DND-41 (cell line): Measurements from ENCODE around the gene DUSP7.
A peak's percentile ranks its signal among the peaks of the same experiment; 100 is the strongest.

ENCODE experiments used
- ATAC-seq: fragments of 200-7000 bp; cut with Tn5 transposase; 3 replicates; pipeline ENCODE4 v1.9.1; 2021; ENCODE audit warnings: low read depth; ENCODE audit not compliant: insufficient read depth
- DNase-seq: peaks from one replicate; pipeline ENCODE4 v3.0.0-alpha.2; 2020
- H2AFZ ChIP-seq: 2 replicates; pipeline ENCODE4 v1.6.0; 2012; ENCODE audit warnings: low read depth, low read length
- H3K27ac ChIP-seq: 2 replicates; pipeline ENCODE4 v1.5.1; 2012; ENCODE audit warnings: low read length, inconsistent platforms
- H3K27me3 ChIP-seq: fragments of 200-600 bp; sonication (generic); 2 replicates; pipeline ENCODE4 v1.6.0; 2012; ENCODE audit warnings: low read length, mild to moderate bottlenecking, inconsistent platforms; ENCODE audit not compliant: insufficient read depth, poor library complexity
- H3K36me3 ChIP-seq: 2 replicates; pipeline ENCODE4 v1.5.1; 2012; ENCODE audit warnings: low read length, inconsistent platforms; ENCODE audit not compliant: insufficient read depth
- H3K4me1 ChIP-seq: 2 replicates; pipeline ENCODE4 v1.5.1; 2012; ENCODE audit warnings: mild to moderate bottlenecking, low read length; ENCODE audit not compliant: insufficient read depth
- H3K4me2 ChIP-seq: 2 replicates; pipeline ENCODE4 v1.6.0; 2012; ENCODE audit warnings: mild to moderate bottlenecking, moderate library complexity, low read length, inconsistent platforms; ENCODE audit not compliant: insufficient read depth
- H3K4me3 ChIP-seq, 2 experiments: fragments of 200-600 bp in 1 of 2; shearing (Covaris generic) in 1 of 2; 2 replicates each; pipeline ENCODE4 v1.5.1; 2012 to 2016; ENCODE audit warnings: inconsistent platforms in 2 of 2, low read length in 2 of 2, mild to moderate bottlenecking in 2 of 2, low read depth in 1 of 2, moderate library complexity in 1 of 2
- H3K79me2 ChIP-seq: 2 replicates; pipeline ENCODE4 v1.6.0; 2012; ENCODE audit warnings: low read length, inconsistent platforms; ENCODE audit not compliant: insufficient read depth
- H3K9ac ChIP-seq: 2 replicates; pipeline ENCODE4 v1.6.0; 2012; ENCODE audit warnings: low read depth, mild to moderate bottlenecking, inconsistent platforms, low read length, moderate library complexity
- H3K9me3 ChIP-seq: 2 replicates; pipeline ENCODE4 v1.5.1; 2012; ENCODE audit warnings: low read length, moderate library complexity, mild to moderate bottlenecking, inconsistent platforms; ENCODE audit not compliant: insufficient read depth, severe bottlenecking
- H4K20me1 ChIP-seq: 2 replicates; pipeline ENCODE4 v1.6.0; 2012; ENCODE audit warnings: low read length; ENCODE audit not compliant: insufficient read depth
- EZH2 ChIP-seq: IDR thresholded peaks from 3 replicates; pipeline ENCODE4 v1.6.1; 2012; ENCODE audit warnings: borderline replicate concordance, low read depth, mild to moderate bottlenecking, moderate library complexity, low read length, inconsistent platforms; ENCODE audit not compliant: severe bottlenecking
- TF ChIP-seq, protein P1 (sequence below): IDR thresholded peaks from 2 replicates; pipeline ENCODE4 v1.5.1; 2012; ENCODE audit warnings: borderline replicate concordance, low read length, moderate library complexity, mild to moderate bottlenecking; ENCODE audit not compliant: poor library complexity, severe bottlenecking; ENCODE audit errors: extremely low read depth

The DUSP7 gene

GRCh38 chr3:52002748-52003147 is 53.6 kb downstream of the DUSP7 start:
- H4K20me1 ChIP-seq: no peaks in the 10 kb centered on the region
- TF ChIP-seq EZH2: no peak
- TF ChIP-seq, protein P1, sequence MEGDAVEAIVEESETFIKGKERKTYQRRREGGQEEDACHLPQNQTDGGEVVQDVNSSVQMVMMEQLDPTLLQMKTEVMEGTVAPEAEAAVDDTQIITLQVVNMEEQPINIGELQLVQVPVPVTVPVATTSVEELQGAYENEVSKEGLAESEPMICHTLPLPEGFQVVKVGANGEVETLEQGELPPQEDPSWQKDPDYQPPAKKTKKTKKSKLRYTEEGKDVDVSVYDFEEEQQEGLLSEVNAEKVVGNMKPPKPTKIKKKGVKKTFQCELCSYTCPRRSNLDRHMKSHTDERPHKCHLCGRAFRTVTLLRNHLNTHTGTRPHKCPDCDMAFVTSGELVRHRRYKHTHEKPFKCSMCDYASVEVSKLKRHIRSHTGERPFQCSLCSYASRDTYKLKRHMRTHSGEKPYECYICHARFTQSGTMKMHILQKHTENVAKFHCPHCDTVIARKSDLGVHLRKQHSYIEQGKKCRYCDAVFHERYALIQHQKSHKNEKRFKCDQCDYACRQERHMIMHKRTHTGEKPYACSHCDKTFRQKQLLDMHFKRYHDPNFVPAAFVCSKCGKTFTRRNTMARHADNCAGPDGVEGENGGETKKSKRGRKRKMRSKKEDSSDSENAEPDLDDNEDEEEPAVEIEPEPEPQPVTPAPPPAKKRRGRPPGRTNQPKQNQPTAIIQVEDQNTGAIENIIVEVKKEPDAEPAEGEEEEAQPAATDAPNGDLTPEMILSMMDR: no peak
- H2AFZ ChIP-seq: no peak overlapping the region
- H3K79me2 ChIP-seq: no peaks in the 10 kb centered on the region
- no peak for ATAC-seq
- H3K4me1 ChIP-seq: peaks cover 21% of the 10 kb centered on the region
- H3K9me3 ChIP-seq: no peaks in the 10 kb centered on the region
- no peak overlapping the region for H3K4me3 ChIP-seq
- H3K9ac ChIP-seq: no peak overlapping the region
- no peak overlapping the region for H3K27ac ChIP-seq
- DNase-seq: no peak
- no peaks in the 10 kb centered on the region for H3K27me3 ChIP-seq
- H3K36me3 ChIP-seq: no peaks in the 10 kb centered on the region
- no peak overlapping the region for H3K4me2 ChIP-seq

DNA sequence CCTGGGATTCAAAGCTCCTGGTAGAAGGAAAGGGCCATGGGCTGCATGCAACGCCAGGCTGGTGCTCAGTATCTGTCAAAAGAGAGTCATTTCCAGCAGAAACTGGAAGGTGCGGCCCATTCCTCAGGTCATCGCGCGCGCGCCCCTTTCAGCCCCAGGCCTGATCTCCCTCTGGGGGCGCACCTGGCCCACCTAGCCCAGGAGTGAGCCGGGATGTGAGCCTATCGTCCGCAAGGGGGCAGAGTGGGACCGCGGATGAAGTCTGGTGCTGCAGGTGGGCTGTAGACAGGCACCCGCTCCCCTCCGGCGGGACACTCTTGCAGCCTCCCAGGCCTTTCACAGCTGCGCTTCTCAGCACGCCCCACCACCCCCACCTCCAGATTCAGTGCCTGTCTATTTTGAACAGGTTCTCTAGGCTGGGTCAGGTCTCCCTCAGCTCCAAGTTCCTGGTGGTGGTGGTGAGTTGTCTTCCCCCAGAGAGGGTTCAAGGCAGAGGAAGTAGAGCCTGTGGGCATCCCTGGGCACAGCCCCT is 54.9 kb downstream of the DUSP7 start:
- no peaks in the 10 kb centered on the region for H3K79me2 ChIP-seq
- H2AFZ ChIP-seq: peak overlapping the region; percentile 53; the same call in 1 of the 2 replicates
- TF ChIP-seq EZH2: no peak
- TF ChIP-seq, protein P1: peak; percentile 99
- peak; percentile 88 for DNase-seq
- H3K4me2 ChIP-seq: peak overlapping the region; percentile 35; the same call in 1 of the 2 replicates
- H4K20me1 ChIP-seq: no peaks in the 10 kb centered on the region
- H3K27ac ChIP-seq: no peak overlapping the region
- H3K9ac ChIP-seq: no peak overlapping the region
- no peaks in the 10 kb centered on the region for H3K36me3 ChIP-seq
- H3K4me1 ChIP-seq: peaks cover 21% of the 10 kb centered on the region
- ATAC-seq: peak; percentile 97
- H3K4me3 ChIP-seq: no peak overlapping the region
- no peaks in the 10 kb centered on the region for H3K27me3 ChIP-seq
- no peaks in the 10 kb centered on the region for H3K9me3 ChIP-seq

- Histone ChIP-seq H3K36me3 (peaks cover 8% of the 10 kb centered on the region), H4K20me1 (no peaks in the 10 kb centered on the region), H3K4me1 (peaks cover 16% of the 10 kb centered on the region), H3K27me3 (no peaks in the 10 kb centered on the region), H3K27ac (no peak overlapping the region), H3K9me3 (no peaks in the 10 kb centered on the region), H3K79me2 (peaks cover 9% of the 10 kb centered on the region), H3K9ac (no peak overlapping the region), H2AFZ (no peak overlapping the region), H3K4me2 (no peak overlapping the region), H3K4me3 (no peak overlapping the region)
- ATAC-seq (no peak), DNase-seq (no peak)
- no peak for TF ChIP-seq EZH2
- TF ChIP-seq, protein P1: no peak
Observed at GRCh38 chr3:51999846-52000245, 56.5 kb downstream of the DUSP7 start.
